K562 (cell line): ENCODE measurements around the gene POLR3GL. TPM values are rescaled to one million over a fixed set of nuclear protein-coding genes. Genes with fewer than 3 reads are reported as not detected.

Experiments
- AFF1 ChIP-seq, 2 experiments: fragments of 450-650 bp; IDR thresholded peaks; 2 replicates each; pipeline ENCODE4 v1.6.1; 2018; ENCODE audit warnings: mild to moderate bottlenecking in 2 of 2, low read depth in 1 of 2; ENCODE audit not compliant: partially characterized antibody in 2 of 2
- GTF3C2 ChIP-seq: IDR thresholded peaks from 3 replicates; pipeline ENCODE4 v1.6.1; 2011; ENCODE audit warnings: borderline replicate concordance, mild to moderate bottlenecking, moderate library complexity; ENCODE audit not compliant: insufficient read length; ENCODE audit errors: extremely low read depth
- ZBTB11 ChIP-seq, 3 experiments: fragments of 200-800 bp in 1 of 3; fragments of 250-450 bp in 1 of 3; fragments of 450-650 bp in 1 of 3; sonication (Bioruptor Pico) in 1 of 3; sonication (Bioruptor generic) in 1 of 3; formaldehyde crosslinking in 1 of 3; IDR thresholded peaks; 2 replicates each; pipeline versions ENCODE4 v1.6.1 to v1.8.0; 2016 to 2022; ENCODE audit warnings: mild to moderate bottlenecking in 2 of 3, missing genetic modification characterization in 2 of 3, missing compliant biosample characterization in 1 of 3, moderate library complexity in 1 of 3
- polyA plus RNA-seq, 8 experiments: library from polyadenylated mRNA; depleted of rRNA in 4 of 8; stranded (reverse) in 5 of 8; unstranded in 3 of 8; fragments of >200 nt; fragmentation: Nextera tagmentation in 2 of 8; fragmentation: Illumina TruSeq in 1 of 8; extraction: Ambion mirVana in 2 of 8; extraction: Trizol in 1 of 8; gene quantifications; 2 replicates each; pipeline versions ENCODE4 v1.2.1 to v1.2.3, GENCODE V29; 2011 to 2014; ENCODE audit warnings: inconsistent platforms in 1 of 8, missing spikeins in 1 of 8
- total RNA-seq, 7 experiments: library from RNA; depleted of rRNA in 6 of 7; stranded (reverse); fragments of >200 nt in 6 of 7; fragmentation: Illumina TruSeq in 2 of 7; extraction: Trizol in 2 of 7; gene quantifications; 2 replicates each; pipeline versions ENCODE4 v1.2.1 to v1.2.3, GENCODE V29; 2011 to 2021; ENCODE audit warnings: low replicate concordance in 1 of 7

POLR3GL gene
- total and polyA plus RNA-seq, 9 of the 15 experiments (the other 6 are each of a cell fraction or from before 2014, with no cell fraction given), result 14.6 to 48.4 (median 38.2) TPM

GRCh38 chr1:145918992-145919939 lies 45.2 kb upstream of the POLR3GL start (continued):
- TF ChIP-seq ZBTB11 (CRISPR knock-in tag; IDR thresholded peaks at IDR 0.05) (0 out of 6 replicates have a peak, but pooled peaks of 1 of the 3 experiments have one; percentile 11), AFF1 (IDR thresholded peaks at IDR 0.05; ENCODE audit: low read depth in 1 of 2, partially characterized antibody in 2 of 2) (no peak), GTF3C2 (no peak)
